ENCODE results near the gene GPR179.

Gene GPR179, protein sequence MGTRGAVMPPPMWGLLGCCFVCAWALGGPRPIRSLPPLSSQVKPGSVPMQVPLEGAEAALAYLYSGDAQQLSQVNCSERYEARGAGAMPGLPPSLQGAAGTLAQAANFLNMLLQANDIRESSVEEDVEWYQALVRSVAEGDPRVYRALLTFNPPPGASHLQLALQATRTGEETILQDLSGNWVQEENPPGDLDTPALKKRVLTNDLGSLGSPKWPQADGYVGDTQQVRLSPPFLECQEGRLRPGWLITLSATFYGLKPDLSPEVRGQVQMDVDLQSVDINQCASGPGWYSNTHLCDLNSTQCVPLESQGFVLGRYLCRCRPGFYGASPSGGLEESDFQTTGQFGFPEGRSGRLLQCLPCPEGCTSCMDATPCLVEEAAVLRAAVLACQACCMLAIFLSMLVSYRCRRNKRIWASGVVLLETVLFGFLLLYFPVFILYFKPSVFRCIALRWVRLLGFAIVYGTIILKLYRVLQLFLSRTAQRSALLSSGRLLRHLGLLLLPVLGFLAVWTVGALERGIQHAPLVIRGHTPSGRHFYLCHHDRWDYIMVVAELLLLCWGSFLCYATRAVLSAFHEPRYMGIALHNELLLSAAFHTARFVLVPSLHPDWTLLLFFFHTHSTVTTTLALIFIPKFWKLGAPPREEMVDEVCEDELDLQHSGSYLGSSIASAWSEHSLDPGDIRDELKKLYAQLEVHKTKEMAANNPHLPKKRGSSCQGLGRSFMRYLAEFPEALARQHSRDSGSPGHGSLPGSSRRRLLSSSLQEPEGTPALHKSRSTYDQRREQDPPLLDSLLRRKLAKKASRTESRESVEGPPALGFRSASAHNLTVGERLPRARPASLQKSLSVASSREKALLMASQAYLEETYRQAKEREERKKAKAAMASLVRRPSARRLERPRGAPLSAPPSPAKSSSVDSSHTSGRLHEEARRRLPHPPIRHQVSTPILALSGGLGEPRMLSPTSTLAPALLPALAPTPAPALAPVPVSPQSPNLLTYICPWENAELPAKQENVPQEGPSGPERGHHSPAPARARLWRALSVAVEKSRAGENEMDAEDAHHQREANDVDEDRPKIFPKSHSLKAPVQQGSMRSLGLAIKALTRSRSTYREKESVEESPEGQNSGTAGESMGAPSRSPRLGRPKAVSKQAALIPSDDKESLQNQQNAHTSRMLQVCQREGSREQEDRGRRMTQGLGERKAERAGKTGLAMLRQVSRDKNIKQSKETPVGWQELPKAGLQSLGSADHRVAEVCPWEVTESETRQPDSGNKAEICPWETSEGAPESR (N-terminal part only)

GRCh38 chr17:38343608-38344419 is at the start of gene GPR179:
GPR179 (minus strand) TSS chr17:38343956; CDS start chr17:38343789, 167 bp downstream.
- DNase-seq (ENCODE audit: low read depth) = no peak
- TF ChIP-seq, protein P1, sequence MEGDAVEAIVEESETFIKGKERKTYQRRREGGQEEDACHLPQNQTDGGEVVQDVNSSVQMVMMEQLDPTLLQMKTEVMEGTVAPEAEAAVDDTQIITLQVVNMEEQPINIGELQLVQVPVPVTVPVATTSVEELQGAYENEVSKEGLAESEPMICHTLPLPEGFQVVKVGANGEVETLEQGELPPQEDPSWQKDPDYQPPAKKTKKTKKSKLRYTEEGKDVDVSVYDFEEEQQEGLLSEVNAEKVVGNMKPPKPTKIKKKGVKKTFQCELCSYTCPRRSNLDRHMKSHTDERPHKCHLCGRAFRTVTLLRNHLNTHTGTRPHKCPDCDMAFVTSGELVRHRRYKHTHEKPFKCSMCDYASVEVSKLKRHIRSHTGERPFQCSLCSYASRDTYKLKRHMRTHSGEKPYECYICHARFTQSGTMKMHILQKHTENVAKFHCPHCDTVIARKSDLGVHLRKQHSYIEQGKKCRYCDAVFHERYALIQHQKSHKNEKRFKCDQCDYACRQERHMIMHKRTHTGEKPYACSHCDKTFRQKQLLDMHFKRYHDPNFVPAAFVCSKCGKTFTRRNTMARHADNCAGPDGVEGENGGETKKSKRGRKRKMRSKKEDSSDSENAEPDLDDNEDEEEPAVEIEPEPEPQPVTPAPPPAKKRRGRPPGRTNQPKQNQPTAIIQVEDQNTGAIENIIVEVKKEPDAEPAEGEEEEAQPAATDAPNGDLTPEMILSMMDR (conservative IDR thresholded peaks at IDR 0.05; ENCODE audit: low read depth, low read length) = no peak
- no peak within 1 kb of the TSS for H3K4me3 ChIP-seq (ENCODE audit: low read length)

DNA sequence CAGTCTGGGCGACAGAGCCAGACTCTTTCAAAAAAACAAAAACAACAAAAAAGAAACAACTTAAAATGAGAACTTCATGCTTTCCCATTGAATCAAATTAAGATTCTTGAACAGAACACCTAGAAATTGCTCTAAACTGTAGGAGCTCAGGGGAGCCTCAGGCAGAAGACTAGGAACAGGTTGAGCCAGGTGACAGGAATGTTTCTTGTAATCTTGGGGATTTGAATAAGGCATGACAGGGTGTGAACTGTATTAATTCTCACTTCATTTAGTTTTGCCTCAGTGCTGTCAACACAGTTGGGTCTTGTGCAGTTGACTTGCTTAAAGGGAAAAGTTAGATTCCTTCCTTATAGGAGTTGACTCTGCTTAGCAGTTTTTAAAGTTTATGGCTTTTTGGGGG is 35.7 kb upstream of the GPR179 start:
- H3K4me3 ChIP-seq (ENCODE audit: low read length) = no peak overlapping the region
- no peak for DNase-seq (ENCODE audit: low read depth)
- TF ChIP-seq, protein P1 (conservative IDR thresholded peaks at IDR 0.05; ENCODE audit: low read depth, low read length) = no peak

DNA sequence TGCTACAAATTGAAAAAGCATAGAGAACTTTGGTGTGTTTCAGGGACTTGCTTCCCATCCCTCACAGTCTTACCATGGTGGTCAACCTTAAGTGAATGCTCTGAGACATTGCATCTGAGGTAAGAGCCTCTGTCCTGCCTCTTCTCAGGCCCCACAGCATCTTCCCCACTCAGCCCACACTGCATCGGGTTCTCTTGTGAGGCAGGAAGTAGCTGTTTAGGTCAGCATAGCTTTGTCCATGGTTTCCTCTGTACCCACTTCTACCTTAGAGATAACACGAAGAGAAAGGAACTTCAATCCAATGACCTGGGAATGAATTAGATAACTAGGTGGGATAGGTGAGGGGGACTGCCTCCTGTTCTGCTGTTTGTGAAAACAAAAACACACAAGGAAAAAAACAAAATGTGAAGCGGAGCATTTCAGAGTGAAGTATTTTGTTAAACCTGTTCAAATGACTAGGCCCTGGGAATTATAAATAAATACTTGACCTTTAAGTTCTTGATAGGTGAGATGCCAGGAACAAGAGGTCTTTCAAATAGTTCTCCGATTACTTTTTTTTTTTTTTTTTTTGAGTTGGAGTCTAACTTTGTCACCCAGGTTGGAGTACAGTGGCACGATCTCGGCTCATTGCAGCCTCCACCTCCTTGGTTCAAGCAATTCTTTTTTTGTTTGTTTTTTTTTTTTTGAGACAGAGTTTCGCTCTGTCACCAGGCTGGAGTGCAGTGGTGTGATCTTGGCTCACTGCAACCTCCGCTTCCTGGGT is 25.5 kb upstream of the GPR179 start:
- DNase-seq (ENCODE audit: low read depth) = no peak
- H3K4me3 ChIP-seq (ENCODE audit: low read length) = no peak overlapping the region
- TF ChIP-seq, protein P1 (conservative IDR thresholded peaks at IDR 0.05; ENCODE audit: low read depth, low read length) = no peak

DNA sequence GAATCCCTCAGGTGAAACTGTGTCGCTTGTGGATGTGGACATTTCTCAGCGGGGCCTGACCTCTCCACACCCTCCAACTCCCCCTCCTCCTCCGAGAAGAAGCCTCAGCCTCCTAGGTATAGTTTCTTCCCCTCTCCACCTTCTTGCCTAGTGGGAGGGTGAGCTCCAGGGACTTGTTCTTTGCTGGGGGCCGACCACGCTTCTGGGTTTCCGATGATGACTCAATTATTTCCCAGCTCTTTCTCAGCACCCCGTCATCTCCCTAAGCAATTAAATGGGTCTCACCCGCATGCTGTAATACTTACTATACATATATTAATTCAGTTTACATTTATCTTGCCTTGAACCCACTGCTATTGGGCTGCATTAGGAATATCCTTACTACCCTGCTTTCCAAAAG is 21.0 kb upstream of the GPR179 start:
- DNase-seq (ENCODE audit: low read depth) = no peak
- TF ChIP-seq, protein P1 (conservative IDR thresholded peaks at IDR 0.05; ENCODE audit: low read depth, low read length) = no peak
- H3K4me3 ChIP-seq (ENCODE audit: low read length) = no peak overlapping the region

GRCh38 chr17:38363016-38363415 is 19.3 kb upstream of the GPR179 start:
- TF ChIP-seq, protein P1 (conservative IDR thresholded peaks at IDR 0.05; ENCODE audit: low read depth, low read length) = no peak
- no peak for DNase-seq (ENCODE audit: low read depth)
- H3K4me3 ChIP-seq (ENCODE audit: low read length) = no peak overlapping the region

Data from retinal pigment epithelial cell (primary cell).